HepG2 (cell line): ENCODE measurements around the gene ITGB1. TPM values are rescaled to one million over a fixed set of nuclear protein-coding genes. Genes with fewer than 3 reads are reported as not detected.

Source experiments
- AGO2 ChIP-seq: fragments of 200-400 bp; formaldehyde crosslinking; optimal IDR thresholded peaks from 2 replicates; pipeline ENCODE3; 2017; ENCODE audit warnings: mild to moderate bottlenecking, low read depth, low read length, moderate library complexity
- ATM ChIP-seq: fragments of 450-650 bp; IDR thresholded peaks from 2 replicates; pipeline ENCODE4 v1.7.1; 2017; ENCODE audit warnings: mild to moderate bottlenecking, borderline replicate concordance
- BCL6 ChIP-seq: IDR thresholded peaks from 2 replicates; pipeline ENCODE4 v1.6.1; 2016; ENCODE audit warnings: missing genetic modification reagents, missing compliant biosample characterization
- CHD4 ChIP-seq: fragments of 200-600 bp; sonication (generic); IDR thresholded peaks from 2 replicates; pipeline ENCODE4 v1.7.0; 2017; ENCODE audit warnings: mild to moderate bottlenecking, low read length, borderline replicate concordance
- FOXP4 ChIP-seq: sonication (generic); formaldehyde crosslinking; IDR thresholded peaks from 2 replicates; pipeline ENCODE4 v1.4.0; 2020; ENCODE audit warnings: missing genetic modification reagents
- GFI1 ChIP-seq: sonication (generic); formaldehyde crosslinking; IDR thresholded peaks from 2 replicates; pipeline ENCODE4 v1.5.0; 2020; ENCODE audit warnings: missing genetic modification reagents, mild to moderate bottlenecking, borderline replicate concordance
- MXD4 ChIP-seq: IDR thresholded peaks from 2 replicates; pipeline ENCODE4 v1.6.1; 2016; ENCODE audit warnings: mild to moderate bottlenecking, missing biosample characterization, missing genetic modification reagents
- PAXIP1 ChIP-seq: sonication (generic); formaldehyde crosslinking; conservative IDR thresholded peaks from 2 replicates; pipeline ENCODE4 v1.4.0; 2020; ENCODE audit warnings: mild to moderate bottlenecking, missing genetic modification reagents, moderate library complexity
- RXRB ChIP-seq: IDR thresholded peaks from 2 replicates; pipeline ENCODE4 v1.6.1; 2016; ENCODE audit warnings: borderline replicate concordance, missing genetic modification reagents, missing compliant biosample characterization
- ZNF138 ChIP-seq: sonication (generic); formaldehyde crosslinking; IDR thresholded peaks from 2 replicates; pipeline ENCODE4 v1.5.0; 2020; ENCODE audit warnings: mild to moderate bottlenecking, low read depth, missing genetic modification reagents
- ZNF782 ChIP-seq: sonication (generic); formaldehyde crosslinking; IDR thresholded peaks from 2 replicates; pipeline ENCODE4 v1.4.0; 2020; ENCODE audit warnings: missing genetic modification reagents, mild to moderate bottlenecking, borderline replicate concordance
- polyA plus RNA-seq, 8 experiments: library from polyadenylated mRNA; depleted of rRNA in 3 of 8; stranded (reverse) in 7 of 8; unstranded in 1 of 8; fragments of >200 nt; fragmentation: Illumina TruSeq in 4 of 8; extraction: Trizol in 4 of 8; gene quantifications; 2 replicates each; pipeline versions ENCODE4 v1.2.1 to v1.2.3, GENCODE V29; 2011 to 2016; ENCODE audit warnings: low read depth in 4 of 8, missing spikeins in 1 of 8, mixed read lengths in 1 of 8; ENCODE audit not compliant: insufficient read depth in 1 of 8
- total RNA-seq, 5 experiments: library from RNA; depleted of rRNA; stranded (reverse); fragments of >200 nt; fragmentation: Illumina TruSeq; extraction: Trizol; gene quantifications; 2 replicates each; pipeline ENCODE4 v1.2.3, GENCODE V29; 2016; ENCODE audit warnings: low read depth in 1 of 5
- TF ChIP-seq, protein P1 (sequence below): sonication (generic); formaldehyde crosslinking; IDR thresholded peaks from 2 replicates; pipeline ENCODE4 v1.8.1; 2023; ENCODE audit warnings: mild to moderate bottlenecking, missing genetic modification reagents
- TF ChIP-seq, protein P2 (sequence below): sonication (generic); formaldehyde crosslinking; IDR thresholded peaks from 2 replicates; pipeline ENCODE4 v1.4.0; 2020; ENCODE audit warnings: missing genetic modification reagents

The ITGB1 gene
- total and polyA plus RNA-seq, 2 of the 13 experiments (the other 11 are each of a cell fraction or from before 2014, with no cell fraction given) = 190 to 204 TPM

DNA sequence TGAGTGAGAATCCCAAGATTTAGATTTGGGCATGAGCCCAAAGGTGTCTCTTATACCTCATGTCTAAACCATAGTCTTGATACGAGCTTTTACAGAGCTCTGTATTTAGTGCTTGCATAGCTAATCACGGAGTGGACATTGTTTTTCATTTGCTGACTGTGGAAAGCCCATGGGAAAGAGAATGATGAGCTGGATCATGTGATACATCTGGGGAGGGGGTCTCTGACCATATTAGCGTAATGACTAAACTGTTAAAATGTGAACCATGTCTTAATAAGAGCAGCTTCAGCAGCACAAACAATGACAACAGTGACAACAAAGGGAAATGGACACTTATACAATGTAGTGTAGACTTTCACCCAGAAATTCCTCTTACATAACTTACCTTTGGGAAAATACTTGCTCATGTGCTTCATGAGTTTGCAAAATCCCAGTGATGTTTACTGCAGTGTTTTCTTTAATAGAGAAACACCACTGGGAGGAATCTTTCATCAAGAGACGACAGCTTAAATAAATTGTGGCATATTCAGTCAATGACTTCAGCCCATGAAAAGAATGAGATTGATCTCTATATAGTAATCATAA, 44.0 kb upstream of the ITGB1 start (continued):
- 0 out of 2 replicates have a peak, but pooled peaks have one; percentile 11 for TF ChIP-seq PAXIP1 (CRISPR knock-in tag)
- TF ChIP-seq CHD4 = no peak
- peak; percentile 69; the same call in 1 of the 2 replicates for TF ChIP-seq ATM
- TF ChIP-seq BCL6 (CRISPR knock-in tag) = peak; percentile 26; the same call in 1 of the 2 replicates
- no peak for TF ChIP-seq MXD4
- peak; percentile 81 for TF ChIP-seq RXRB
- TF ChIP-seq, protein P1, sequence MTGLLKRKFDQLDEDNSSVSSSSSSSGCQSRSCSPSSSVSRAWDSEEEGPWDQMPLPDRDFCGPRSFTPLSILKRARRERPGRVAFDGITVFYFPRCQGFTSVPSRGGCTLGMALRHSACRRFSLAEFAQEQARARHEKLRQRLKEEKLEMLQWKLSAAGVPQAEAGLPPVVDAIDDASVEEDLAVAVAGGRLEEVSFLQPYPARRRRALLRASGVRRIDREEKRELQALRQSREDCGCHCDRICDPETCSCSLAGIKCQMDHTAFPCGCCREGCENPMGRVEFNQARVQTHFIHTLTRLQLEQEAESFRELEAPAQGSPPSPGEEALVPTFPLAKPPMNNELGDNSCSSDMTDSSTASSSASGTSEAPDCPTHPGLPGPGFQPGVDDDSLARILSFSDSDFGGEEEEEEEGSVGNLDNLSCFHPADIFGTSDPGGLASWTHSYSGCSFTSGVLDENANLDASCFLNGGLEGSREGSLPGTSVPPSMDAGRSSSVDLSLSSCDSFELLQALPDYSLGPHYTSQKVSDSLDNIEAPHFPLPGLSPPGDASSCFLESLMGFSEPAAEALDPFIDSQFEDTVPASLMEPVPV (CRISPR knock-in tag) = no peak
- TF ChIP-seq GFI1 (CRISPR knock-in tag) = no peak
- TF ChIP-seq, protein P2, sequence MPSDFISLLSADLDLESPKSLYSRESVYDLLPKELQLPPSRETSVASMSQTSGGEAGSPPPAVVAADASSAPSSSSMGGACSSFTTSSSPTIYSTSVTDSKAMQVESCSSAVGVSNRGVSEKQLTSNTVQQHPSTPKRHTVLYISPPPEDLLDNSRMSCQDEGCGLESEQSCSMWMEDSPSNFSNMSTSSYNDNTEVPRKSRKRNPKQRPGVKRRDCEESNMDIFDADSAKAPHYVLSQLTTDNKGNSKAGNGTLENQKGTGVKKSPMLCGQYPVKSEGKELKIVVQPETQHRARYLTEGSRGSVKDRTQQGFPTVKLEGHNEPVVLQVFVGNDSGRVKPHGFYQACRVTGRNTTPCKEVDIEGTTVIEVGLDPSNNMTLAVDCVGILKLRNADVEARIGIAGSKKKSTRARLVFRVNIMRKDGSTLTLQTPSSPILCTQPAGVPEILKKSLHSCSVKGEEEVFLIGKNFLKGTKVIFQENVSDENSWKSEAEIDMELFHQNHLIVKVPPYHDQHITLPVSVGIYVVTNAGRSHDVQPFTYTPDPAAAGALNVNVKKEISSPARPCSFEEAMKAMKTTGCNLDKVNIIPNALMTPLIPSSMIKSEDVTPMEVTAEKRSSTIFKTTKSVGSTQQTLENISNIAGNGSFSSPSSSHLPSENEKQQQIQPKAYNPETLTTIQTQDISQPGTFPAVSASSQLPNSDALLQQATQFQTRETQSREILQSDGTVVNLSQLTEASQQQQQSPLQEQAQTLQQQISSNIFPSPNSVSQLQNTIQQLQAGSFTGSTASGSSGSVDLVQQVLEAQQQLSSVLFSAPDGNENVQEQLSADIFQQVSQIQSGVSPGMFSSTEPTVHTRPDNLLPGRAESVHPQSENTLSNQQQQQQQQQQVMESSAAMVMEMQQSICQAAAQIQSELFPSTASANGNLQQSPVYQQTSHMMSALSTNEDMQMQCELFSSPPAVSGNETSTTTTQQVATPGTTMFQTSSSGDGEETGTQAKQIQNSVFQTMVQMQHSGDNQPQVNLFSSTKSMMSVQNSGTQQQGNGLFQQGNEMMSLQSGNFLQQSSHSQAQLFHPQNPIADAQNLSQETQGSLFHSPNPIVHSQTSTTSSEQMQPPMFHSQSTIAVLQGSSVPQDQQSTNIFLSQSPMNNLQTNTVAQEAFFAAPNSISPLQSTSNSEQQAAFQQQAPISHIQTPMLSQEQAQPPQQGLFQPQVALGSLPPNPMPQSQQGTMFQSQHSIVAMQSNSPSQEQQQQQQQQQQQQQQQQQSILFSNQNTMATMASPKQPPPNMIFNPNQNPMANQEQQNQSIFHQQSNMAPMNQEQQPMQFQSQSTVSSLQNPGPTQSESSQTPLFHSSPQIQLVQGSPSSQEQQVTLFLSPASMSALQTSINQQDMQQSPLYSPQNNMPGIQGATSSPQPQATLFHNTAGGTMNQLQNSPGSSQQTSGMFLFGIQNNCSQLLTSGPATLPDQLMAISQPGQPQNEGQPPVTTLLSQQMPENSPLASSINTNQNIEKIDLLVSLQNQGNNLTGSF (CRISPR knock-in tag) = no peak
- TF ChIP-seq ZNF782 (CRISPR knock-in tag) = no peak
- 0 out of 2 replicates have a peak, but pooled peaks have one; percentile 21 for TF ChIP-seq FOXP4
- TF ChIP-seq AGO2 = no peak
- TF ChIP-seq ZNF138 (CRISPR knock-in tag) = no peak
